ENCODE data around the gene MCF2L2. TPM values are rescaled to one million over a fixed set of nuclear protein-coding genes. Genes with fewer than 3 reads are reported as not detected.

Gene MCF2L2
- total and polyA plus RNA-seq, 2 donors (not counting 1 experiment from before 2014, with no cell fraction given): 0.03 to 1.6 TPM

DNA sequence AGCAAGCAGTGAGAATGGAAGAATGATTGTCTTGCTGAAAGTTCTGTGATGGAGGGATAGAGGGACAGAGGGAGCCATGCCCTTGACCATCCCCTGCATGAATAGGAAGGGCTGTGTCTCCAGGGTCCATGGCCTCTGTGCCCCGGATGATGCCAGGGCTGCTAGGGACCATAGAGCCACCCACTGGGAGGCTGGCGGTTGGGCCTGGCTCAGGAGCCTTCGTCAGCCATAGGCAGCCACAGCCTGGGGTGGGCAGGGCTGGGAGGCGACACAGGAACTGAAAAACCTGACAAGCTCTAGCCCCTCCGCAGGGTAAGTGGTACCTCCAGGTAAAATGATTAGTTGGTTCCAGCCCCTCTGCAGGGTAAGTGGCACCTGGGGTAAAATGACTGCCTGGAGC, 246.8 kb downstream of the MCF2L2 start:
- H2AFZ ChIP-seq (ENCODE audit: insufficient read depth, low read depth, low read length, poor library complexity, severe bottlenecking): no peak overlapping the region
- no peaks in the 10 kb centered on the region for H3K36me3 ChIP-seq (replicated peaks in 1 of 2; ENCODE audit: control extremely low read depth in 1 of 2, control insufficient read depth in 1 of 2, extremely low read depth in 1 of 2, insufficient read depth in 2 of 2, low read length in 1 of 2)
- H3K9me3 ChIP-seq (ENCODE audit: control extremely low read depth in 1 of 3, control insufficient read depth in 2 of 3, insufficient read depth in 1 of 3, low read length in 2 of 3): peaks cover 0 to 23% (median 0%) of the 10 kb centered on the region in 3 donors
- H3K27ac Mint-ChIP-seq: no peak overlapping the region
- POLR2A ChIA-PET: no interaction called here
- TF ChIP-seq EZH2 (IDR thresholded peaks at IDR 0.05; ENCODE audit: borderline replicate concordance, insufficient read depth, low read depth, low read length, poor library complexity, severe bottlenecking): no peak
- H3K27me3 ChIP-seq (replicated peaks in 1 of 4; ENCODE audit: control extremely low read depth in 1 of 4, control insufficient read depth in 3 of 4, insufficient read depth in 4 of 4, low read length in 3 of 4): peaks cover 0 to 66% (median 44%) of the 10 kb centered on the region in 4 experiments
- CTCF ChIA-PET: interaction anchor here (6.4 kb wide), 1 partner anchor 201 kb away, joined by 213 read pairs; no protein-coding TSS in a partner anchor
- no peak for DNase-seq
- no peaks in the 10 kb centered on the region for H4K20me1 ChIP-seq (ENCODE audit: control insufficient read depth, insufficient read depth, low read length, poor library complexity, severe bottlenecking)
- no peak overlapping the region for H3K4me3 ChIP-seq (ENCODE audit: control extremely low read depth in 1 of 5, extremely low read depth in 1 of 5, insufficient read depth in 1 of 5, low read depth in 2 of 5, low read length in 4 of 5)
- peaks cover 19 to 20% of the 10 kb centered on the region in 2 donors for H3K4me1 ChIP-seq (ENCODE audit: control insufficient read depth in 2 of 2, insufficient read depth in 2 of 2, low read length in 2 of 2)
- H3K79me2 ChIP-seq (ENCODE audit: control insufficient read depth, insufficient read depth, low read length): no peaks in the 10 kb centered on the region
- no peak overlapping the region for H3K9ac ChIP-seq (ENCODE audit: low read length)
- intact Hi-C loops (cut with micrococcal nuclease): no loop called here
- no peak for ATAC-seq (ENCODE audit: low read depth)
- no peak overlapping the region for H3K4me2 ChIP-seq (replicated peaks; ENCODE audit: low read depth, low read length, poor library complexity, severe bottlenecking)
- no peaks in the 10 kb centered on the region for H3K9me3 Mint-ChIP-seq (ENCODE audit: insufficient read depth)
- no peak overlapping the region for H3K4me3 Mint-ChIP-seq
- WGBS (ENCODE audit: insufficient coverage): 94% methylated on average over 5 of the region's 5 CpGs
- peaks cover 19% of the 10 kb centered on the region for H3K4me1 Mint-ChIP-seq
- H3K27me3 Mint-ChIP-seq: peaks cover 58% of the 10 kb centered on the region
- H3K27ac ChIP-seq (ENCODE audit: low read length in 2 of 2): no peak overlapping the region

DNA sequence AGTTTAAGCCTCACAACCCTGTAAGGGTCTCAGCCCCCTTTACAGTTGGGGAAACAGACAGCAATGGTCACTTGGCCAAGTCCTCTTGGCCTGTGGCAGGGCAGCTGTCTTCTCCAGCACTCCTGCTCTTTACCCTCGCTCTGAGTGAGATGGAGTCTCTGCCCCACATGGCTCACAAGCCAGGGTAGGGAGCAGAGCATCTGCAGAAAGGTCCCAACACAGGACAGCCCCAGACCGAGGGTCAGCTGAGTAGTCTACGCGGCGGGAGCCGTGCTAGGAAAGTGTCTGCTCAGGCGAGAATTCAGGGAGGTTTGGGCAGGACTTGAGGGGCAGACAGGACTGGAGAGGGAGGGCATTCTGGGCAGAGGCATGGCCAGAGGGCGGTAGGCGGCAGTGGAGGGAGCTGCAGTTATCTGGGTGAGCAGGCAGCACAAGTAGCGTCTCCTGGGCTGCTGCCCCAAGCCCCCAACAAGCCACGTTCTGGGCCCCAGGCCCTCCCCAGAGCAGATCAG, 247.6 kb downstream of the MCF2L2 start:
- no peak for TF ChIP-seq EZH2 (IDR thresholded peaks at IDR 0.05; ENCODE audit: borderline replicate concordance, insufficient read depth, low read depth, low read length, poor library complexity, severe bottlenecking)
- TF ChIP-seq, protein P1, sequence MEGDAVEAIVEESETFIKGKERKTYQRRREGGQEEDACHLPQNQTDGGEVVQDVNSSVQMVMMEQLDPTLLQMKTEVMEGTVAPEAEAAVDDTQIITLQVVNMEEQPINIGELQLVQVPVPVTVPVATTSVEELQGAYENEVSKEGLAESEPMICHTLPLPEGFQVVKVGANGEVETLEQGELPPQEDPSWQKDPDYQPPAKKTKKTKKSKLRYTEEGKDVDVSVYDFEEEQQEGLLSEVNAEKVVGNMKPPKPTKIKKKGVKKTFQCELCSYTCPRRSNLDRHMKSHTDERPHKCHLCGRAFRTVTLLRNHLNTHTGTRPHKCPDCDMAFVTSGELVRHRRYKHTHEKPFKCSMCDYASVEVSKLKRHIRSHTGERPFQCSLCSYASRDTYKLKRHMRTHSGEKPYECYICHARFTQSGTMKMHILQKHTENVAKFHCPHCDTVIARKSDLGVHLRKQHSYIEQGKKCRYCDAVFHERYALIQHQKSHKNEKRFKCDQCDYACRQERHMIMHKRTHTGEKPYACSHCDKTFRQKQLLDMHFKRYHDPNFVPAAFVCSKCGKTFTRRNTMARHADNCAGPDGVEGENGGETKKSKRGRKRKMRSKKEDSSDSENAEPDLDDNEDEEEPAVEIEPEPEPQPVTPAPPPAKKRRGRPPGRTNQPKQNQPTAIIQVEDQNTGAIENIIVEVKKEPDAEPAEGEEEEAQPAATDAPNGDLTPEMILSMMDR (IDR thresholded peaks at IDR 0.05): no peak
- Histone ChIP-seq H3K4me2 (replicated peaks; ENCODE audit: low read depth, low read length, poor library complexity, severe bottlenecking) (no peak overlapping the region), H3K4me3 (ENCODE audit: control extremely low read depth in 1 of 5, extremely low read depth in 1 of 5, insufficient read depth in 1 of 5, low read depth in 2 of 5, low read length in 4 of 5) (no peak overlapping the region), H3K79me2 (ENCODE audit: control insufficient read depth, insufficient read depth, low read length) (no peaks in the 10 kb centered on the region), H3K36me3 (replicated peaks in 1 of 2; ENCODE audit: control extremely low read depth in 1 of 2, control insufficient read depth in 1 of 2, extremely low read depth in 1 of 2, insufficient read depth in 2 of 2, low read length in 1 of 2) (no peaks in the 10 kb centered on the region), H4K20me1 (ENCODE audit: control insufficient read depth, insufficient read depth, low read length, poor library complexity, severe bottlenecking) (no peaks in the 10 kb centered on the region), H2AFZ (ENCODE audit: insufficient read depth, low read depth, low read length, poor library complexity, severe bottlenecking) (no peak overlapping the region), H3K9me3 (ENCODE audit: control extremely low read depth in 1 of 3, control insufficient read depth in 2 of 3, insufficient read depth in 1 of 3, low read length in 2 of 3) (peaks cover 0 to 25% (median 0%) of the 10 kb centered on the region in 3 donors), H3K9ac (ENCODE audit: low read length) (no peak overlapping the region), H3K27me3 (replicated peaks in 1 of 4; ENCODE audit: control extremely low read depth in 1 of 4, control insufficient read depth in 3 of 4, insufficient read depth in 4 of 4, low read length in 3 of 4) (peaks cover 0 to 72% (median 51%) of the 10 kb centered on the region in 4 experiments), H3K27ac (ENCODE audit: low read length in 2 of 2) (no peak overlapping the region), H3K4me1 (ENCODE audit: control insufficient read depth in 2 of 2, insufficient read depth in 2 of 2, low read length in 2 of 2) (peaks cover 19 to 20% of the 10 kb centered on the region in 2 donors)
- ChIA-PET CTCF (no interaction called here), POLR2A (interaction anchor here (0.6 kb wide), 1 partner anchor 922 kb away, joined by 6 read pairs; no protein-coding TSS in a partner anchor)
- WGBS (ENCODE audit: insufficient coverage): 93% methylated on average over 10 of the region's 11 CpGs
- Mint-ChIP-seq H3K27me3 (peaks cover 65% of the 10 kb centered on the region), H3K4me1 (peaks cover 19% of the 10 kb centered on the region), H3K27ac (peak overlapping the region; percentile 77), H3K9me3 (ENCODE audit: insufficient read depth) (no peaks in the 10 kb centered on the region), H3K4me3 (no peak overlapping the region)
- ATAC-seq (ENCODE audit: low read depth): no peak
- intact Hi-C loops (cut with micrococcal nuclease): no loop called here
- no peak for DNase-seq

All from B cell (primary cell).